OCI-LY1 (cell line): Measurements from ENCODE around the gene RASSF4.

ENCODE experiments used
- H2AFZ ChIP-seq: fragments of 200-600 bp; sonication (generic), shearing (Covaris generic); 2 replicates; pipeline ENCODE4 v1.6.0; 2014; ENCODE audit warnings: antibody characterized with exemption, mild to moderate bottlenecking, low read length
- H3F3A ChIP-seq: fragments of 200-600 bp; sonication (generic), shearing (Covaris generic); 2 replicates; pipeline ENCODE4 v1.6.0; 2014; ENCODE audit warnings: mild to moderate bottlenecking, antibody characterized with exemption, low read length, moderate library complexity; ENCODE audit not compliant: insufficient read depth
- H3K27ac ChIP-seq: fragments of 200-600 bp; sonication (generic); 2 replicates; pipeline ENCODE4 v1.5.1; 2014; ENCODE audit warnings: low read length, mixed run types, mild to moderate bottlenecking, low read depth; ENCODE audit not compliant: poor library complexity, severe bottlenecking
- H3K27me3 ChIP-seq: fragments of 200-600 bp; sonication (generic); 2 replicates; pipeline ENCODE4 v1.6.0; 2014; ENCODE audit warnings: antibody characterized with exemption, mild to moderate bottlenecking, low read length, moderate library complexity; ENCODE audit not compliant: insufficient read depth
- H3K36me3 ChIP-seq: fragments of 200-600 bp; sonication (generic); 2 replicates; pipeline ENCODE4 v1.6.1; 2014; ENCODE audit warnings: mild to moderate bottlenecking, antibody characterized with exemption, low read length, moderate library complexity, mixed read lengths; ENCODE audit not compliant: insufficient read depth
- H3K4me1 ChIP-seq: fragments of 200-600 bp; sonication (generic); 2 replicates; pipeline ENCODE4 v1.5.1; 2014; ENCODE audit warnings: mild to moderate bottlenecking, low read length, moderate library complexity; ENCODE audit not compliant: insufficient read depth, severe bottlenecking
- H3K4me2 ChIP-seq: fragments of 200-600 bp; sonication (generic), shearing (Covaris generic); 2 replicates; pipeline ENCODE4 v1.6.1; 2014; ENCODE audit warnings: low read length
- H3K4me3 ChIP-seq: fragments of 200-600 bp; sonication (generic); 2 replicates; pipeline ENCODE4 v1.5.1; 2014; ENCODE audit warnings: low read length, low read depth, mild to moderate bottlenecking, mixed read lengths; ENCODE audit not compliant: poor library complexity, severe bottlenecking
- H3K79me2 ChIP-seq: fragments of 200-600 bp; shearing (Covaris generic); 2 replicates; pipeline ENCODE4 v1.6.1; 2016; ENCODE audit warnings: mixed run types, low read length, mixed read lengths; ENCODE audit not compliant: insufficient read depth
- H3K9ac ChIP-seq: fragments of 200-600 bp; sonication (generic), shearing (Covaris generic); 2 replicates; pipeline ENCODE4 v1.6.1; 2014; ENCODE audit warnings: mild to moderate bottlenecking, low read length, mixed read lengths
- H3K9me2 ChIP-seq: fragments of 200-600 bp; sonication (generic), shearing (Covaris generic); 2 replicates; pipeline ENCODE4 v1.6.1; 2014; ENCODE audit warnings: low read depth, mild to moderate bottlenecking, low read length, mixed read lengths
- H3K9me3 ChIP-seq: fragments of 200-600 bp; shearing (Covaris generic); 2 replicates; pipeline ENCODE4 v1.6.1; 2014; ENCODE audit warnings: low read length, mixed read lengths
- H4K20me1 ChIP-seq: fragments of 200-600 bp; sonication (generic), shearing (Covaris generic); 2 replicates; pipeline ENCODE4 v1.6.0; 2016; ENCODE audit warnings: mild to moderate bottlenecking, low read length; ENCODE audit not compliant: insufficient read depth
- CTCF ChIP-seq: fragments of 200-600 bp; sonication (generic), shearing (Covaris generic); IDR thresholded peaks from 2 replicates; pipeline ENCODE4 v1.5.1; 2017; ENCODE audit warnings: mild to moderate bottlenecking, antibody characterized with exemption, low read length, moderate library complexity, mixed read lengths
- EZH2 ChIP-seq: fragments of 200-600 bp; sonication (generic), shearing (Covaris generic); IDR thresholded peaks from 2 replicates; pipeline ENCODE4 v1.8.0; 2017; ENCODE audit warnings: borderline replicate concordance, mixed run types, mild to moderate bottlenecking, antibody characterized with exemption, low read length, moderate library complexity, mixed read lengths

The RASSF4 gene

GRCh38 chr10:45001381-45002148, 42.0 kb downstream of the RASSF4 start:
- Histone ChIP-seq H3K9ac (peak overlapping the region; percentile 59), H2AFZ (no peak overlapping the region), H3K4me3 (peak overlapping the region; percentile 65), H3K4me1 (peaks cover 18% of the 10 kb centered on the region), H4K20me1 (no peaks in the 10 kb centered on the region), H3K27ac (no peak overlapping the region), H3K36me3 (peaks cover 39% of the 10 kb centered on the region), H3K9me3 (peaks cover 23% of the 10 kb centered on the region), H3K4me2 (peak overlapping the region; percentile 74), H3F3A (no peaks in the 10 kb centered on the region), H3K79me2 (peaks cover 11% of the 10 kb centered on the region; the same call in 1 of the 2 replicates), H3K9me2 (no peaks in the 10 kb centered on the region), H3K27me3 (no peaks in the 10 kb centered on the region)
- TF ChIP-seq EZH2 (no peak), CTCF (no peak)

- Histone ChIP-seq H3K9me3 (peaks cover 23% of the 10 kb centered on the region), H3K27me3 (no peaks in the 10 kb centered on the region), H3K27ac (no peak overlapping the region), H3K79me2 (peaks cover 11% of the 10 kb centered on the region; the same call in 1 of the 2 replicates), H3K4me3 (no peak overlapping the region), H2AFZ (no peak overlapping the region), H3K4me2 (no peak overlapping the region), H3K9me2 (no peaks in the 10 kb centered on the region), H4K20me1 (no peaks in the 10 kb centered on the region), H3K36me3 (peaks cover 39% of the 10 kb centered on the region), H3F3A (no peaks in the 10 kb centered on the region), H3K9ac (no peak overlapping the region), H3K4me1 (peaks cover 18% of the 10 kb centered on the region)
- TF ChIP-seq EZH2 = no peak
- no peak for TF ChIP-seq CTCF
These were observed 43.9 kb downstream of the RASSF4 start for GRCh38 chr10:45003432-45004000.

- no peaks in the 10 kb centered on the region for H3K27me3 ChIP-seq
- peaks cover 18% of the 10 kb centered on the region for H3K4me1 ChIP-seq
- H3F3A ChIP-seq = no peaks in the 10 kb centered on the region
- no peak overlapping the region for H2AFZ ChIP-seq
- no peaks in the 10 kb centered on the region for H4K20me1 ChIP-seq
- H3K79me2 ChIP-seq = peaks cover 11% of the 10 kb centered on the region; the same call in 1 of the 2 replicates
- no peaks in the 10 kb centered on the region for H3K9me2 ChIP-seq
- H3K9ac ChIP-seq = no peak overlapping the region
- H3K36me3 ChIP-seq = peaks cover 39% of the 10 kb centered on the region
- H3K4me3 ChIP-seq = no peak overlapping the region
- no peak for TF ChIP-seq CTCF
- H3K27ac ChIP-seq = no peak overlapping the region
- peaks cover 23% of the 10 kb centered on the region for H3K9me3 ChIP-seq
- H3K4me2 ChIP-seq = no peak overlapping the region
These were observed 45.1 kb downstream of the RASSF4 start for GRCh38 chr10:45004661-45005060.
